Tongue (tissue), 2 donors: ENCODE results near the gene CEP120. TPM values are rescaled to one million over a fixed set of nuclear protein-coding genes. Genes with fewer than 3 reads are reported as not detected.
A peak's percentile ranks its signal among the peaks of the same experiment; 100 is the strongest.
"Not testable (repeated sequence)": the region's sequence is repeated elsewhere in the genome, so short reads cannot be mapped to it uniquely, and the experiment has no call there.

ENCODE experiments used
- DNase-seq: peaks from one replicate; pipeline ENCODE4 v3.0.0-alpha.2; 2015
- total RNA-seq: library from RNA; depleted of rRNA; stranded (reverse); fragments of >200 nt; gene quantifications from one replicate; pipeline ENCODE4 v1.2.3, GENCODE V29; 2014

The CEP120 gene
- total RNA-seq, result 22.4 TPM

- DNase-seq, result peak; percentile 100
Observed at GRCh38 chr5:123423278-123424149, at the start of gene CEP120. CEP120 (minus strand) TSS chr5:123423403; CDS start chr5:123422998, 405 bp downstream.

GRCh38 chr5:123472150-123472924, 49.1 kb upstream of the CEP120 start:
- DNase-seq, result no peak

- DNase-seq, result no peak
Observed at GRCh38 chr5:123471385-123471784, 48.2 kb upstream of the CEP120 start.

DNA sequence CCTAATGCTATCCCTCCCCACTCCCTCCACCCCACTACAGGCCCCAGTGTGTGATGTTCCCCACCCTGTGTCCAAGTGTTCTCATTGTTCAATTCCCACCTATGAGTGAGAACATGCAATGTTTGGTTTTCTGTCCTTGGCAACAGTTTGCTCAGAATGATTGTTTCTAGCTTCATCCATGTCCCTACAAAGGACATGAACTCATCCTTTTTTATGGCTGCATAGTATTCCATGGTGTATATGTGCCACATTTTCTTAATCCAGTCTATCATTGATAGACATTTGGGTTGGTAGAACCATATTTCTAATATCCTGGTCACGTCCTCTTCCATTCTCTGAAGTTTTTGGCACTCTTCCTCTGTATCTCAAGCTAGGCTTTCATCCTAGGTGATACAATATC, 43.6 kb upstream of the CEP120 start:
- not testable (repeated sequence) for DNase-seq

GRCh38 chr5:123460296-123460729, 37.1 kb upstream of the CEP120 start:
- DNase-seq, result no peak

GRCh38 chr5:123458994-123459393, 35.8 kb upstream of the CEP120 start:
- not testable (repeated sequence) for DNase-seq

DNA sequence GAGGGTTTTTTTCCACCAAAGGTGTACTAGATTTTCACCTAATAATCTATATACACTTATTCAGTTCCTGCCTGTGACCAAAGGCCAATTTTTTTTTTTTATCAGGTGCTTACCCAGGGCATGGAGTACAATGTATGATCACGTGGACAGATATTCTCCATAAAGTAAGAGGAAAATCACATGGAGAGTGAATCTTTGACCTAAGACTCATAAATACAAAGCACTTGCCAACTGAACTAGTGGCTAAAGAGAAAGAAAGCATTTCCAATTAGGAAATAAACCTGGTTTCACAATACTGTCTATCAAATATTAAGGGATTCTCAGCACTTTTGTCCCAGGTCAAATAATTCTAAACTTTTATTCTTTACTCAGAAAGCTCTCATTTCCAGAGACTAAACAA, 33.0 kb upstream of the CEP120 start:
- no peak for DNase-seq

DNA sequence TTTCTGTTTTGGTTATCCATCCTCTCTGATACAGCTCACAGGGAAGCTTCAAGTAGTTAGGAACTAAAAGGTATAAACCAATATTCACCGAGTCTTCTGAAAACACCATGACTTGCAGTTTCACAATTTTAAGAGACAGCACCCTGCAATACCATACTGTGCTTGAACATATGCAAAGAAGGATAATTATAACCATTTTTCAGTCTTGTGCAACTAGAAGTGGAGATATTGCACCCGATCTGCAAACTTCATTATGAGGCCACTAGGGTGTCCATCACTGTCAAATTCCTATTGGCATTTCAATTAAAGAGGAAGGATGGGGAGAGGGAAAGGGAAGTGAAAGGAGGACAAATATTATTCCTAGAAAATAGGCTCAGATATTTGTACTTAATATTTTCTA, 32.4 kb upstream of the CEP120 start:
- DNase-seq, result no peak

DNA sequence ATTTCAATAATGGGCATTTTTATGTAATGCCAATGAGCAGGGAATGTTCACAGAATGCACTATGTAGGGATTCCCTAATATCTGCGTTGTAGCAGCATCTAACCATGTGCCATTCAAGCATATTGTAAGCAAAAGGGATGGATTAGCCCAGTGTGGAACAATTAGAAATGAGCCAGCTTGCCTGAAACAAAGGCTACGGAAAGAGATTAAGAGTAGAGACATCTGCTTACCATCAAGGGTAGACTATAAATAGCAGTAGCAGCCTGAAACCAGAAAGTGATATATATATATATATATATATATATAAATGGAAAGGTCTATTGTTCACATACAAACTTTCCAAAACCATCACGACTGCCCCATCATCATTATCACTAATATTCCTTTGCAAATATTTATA, 31.9 kb upstream of the CEP120 start:
- peak; percentile 37 for DNase-seq

GRCh38 chr5:123454259-123454911, 31.2 kb upstream of the CEP120 start:
- DNase-seq, result no peak

- no peak for DNase-seq
Observed at GRCh38 chr5:123452401-123452800, 29.2 kb upstream of the CEP120 start.

DNA sequence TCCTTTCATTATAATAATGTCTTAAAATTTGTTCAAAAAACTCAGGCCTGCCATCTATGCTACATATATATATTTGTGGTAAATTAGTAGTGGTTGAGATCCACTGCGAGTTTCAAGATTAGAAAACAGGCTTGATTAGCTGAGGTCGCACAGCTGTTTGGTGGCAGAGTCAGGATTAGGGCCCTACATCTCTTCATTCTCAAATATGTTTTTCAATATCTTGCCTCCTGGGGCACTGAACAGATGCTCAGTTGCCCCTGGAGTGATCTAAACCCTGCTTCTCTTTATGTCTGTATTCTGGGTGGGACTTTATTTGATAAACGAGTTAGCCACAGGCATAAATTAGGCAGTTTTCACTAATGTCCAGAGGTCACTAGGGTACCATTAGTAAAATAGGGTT, 27.8 kb upstream of the CEP120 start:
- no peak for DNase-seq

DNA sequence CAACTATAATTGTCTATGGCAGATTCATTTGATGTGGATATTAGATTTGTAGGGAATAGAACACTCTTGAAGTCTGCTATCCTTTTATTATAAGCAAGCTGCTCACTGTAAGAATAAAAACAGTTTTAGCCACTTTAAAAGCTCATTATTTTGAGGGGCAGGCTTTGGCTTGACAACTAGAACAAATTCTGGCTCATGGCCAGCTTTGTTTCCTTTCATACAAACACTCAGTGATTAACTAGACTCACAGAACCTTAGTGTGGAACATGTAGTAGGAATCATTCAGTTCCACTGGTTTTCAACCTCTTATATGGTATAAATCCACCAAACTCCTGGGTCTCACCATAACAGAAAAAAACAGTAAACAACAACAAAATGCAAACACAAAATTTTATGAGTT, 27.4 kb upstream of the CEP120 start:
- peak; percentile 73 for DNase-seq

GRCh38 chr5:123450114-123450513, 26.9 kb upstream of the CEP120 start:
- no peak for DNase-seq

DNA sequence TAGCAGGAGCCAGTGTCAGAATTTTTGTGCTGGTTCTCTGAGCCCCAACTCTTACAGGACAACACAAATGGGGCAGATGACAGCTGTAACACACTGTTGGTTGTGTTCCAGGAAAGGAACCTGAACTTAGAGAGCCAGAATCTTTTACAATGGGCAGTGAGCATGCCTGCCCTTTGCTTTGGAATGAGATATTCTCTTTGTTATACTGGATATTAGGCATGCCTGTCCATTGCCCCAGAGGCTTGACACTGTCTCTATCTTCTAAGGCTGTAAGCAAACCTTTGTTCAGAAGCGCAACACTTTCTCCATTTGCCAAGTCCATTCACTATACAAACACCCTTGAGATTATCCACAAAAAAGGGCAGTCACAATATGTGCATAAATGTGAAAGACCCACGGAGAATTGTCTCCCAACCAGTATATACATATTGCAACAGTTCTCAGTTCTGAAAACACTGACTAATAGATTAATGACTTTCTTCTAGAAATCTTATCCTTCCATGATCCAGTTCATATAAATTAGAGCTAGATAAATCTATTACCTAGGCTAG, 26.3 kb upstream of the CEP120 start:
- no peak for DNase-seq

DNA sequence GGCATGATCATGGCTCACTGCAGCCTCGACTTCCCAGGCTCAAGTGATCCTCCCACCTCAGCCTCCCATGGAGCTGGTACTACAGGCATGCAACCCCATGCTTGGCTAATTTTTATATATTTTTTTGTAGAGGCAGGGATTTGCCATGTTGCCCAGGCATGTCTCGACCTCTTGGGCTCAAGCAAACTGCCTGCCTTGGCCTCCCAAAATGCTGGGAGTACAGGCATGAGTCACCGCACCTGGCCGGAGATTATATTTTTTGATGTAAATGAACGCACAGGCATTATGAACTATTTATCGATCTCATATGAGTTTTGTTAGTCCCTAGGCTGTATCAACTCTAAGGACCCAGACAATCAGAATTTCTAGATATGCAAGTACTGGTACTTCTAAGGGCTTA, 25.5 kb upstream of the CEP120 start:
- DNase-seq, result no peak

- no peak for DNase-seq
Observed at GRCh38 chr5:123448017-123448617, 24.9 kb upstream of the CEP120 start.

GRCh38 chr5:123444016-123444415, 20.8 kb upstream of the CEP120 start:
- DNase-seq, result no peak

GRCh38 chr5:123441408-123441807, 18.2 kb upstream of the CEP120 start:
- no peak for DNase-seq

GRCh38 chr5:123440456-123441181, 17.4 kb upstream of the CEP120 start:
- DNase-seq, result no peak

- DNase-seq, result peak; percentile 17
Observed at GRCh38 chr5:123439709-123440108, 16.5 kb upstream of the CEP120 start.
